Measurements from ENCODE around the gene WFDC13.

The WFDC13 gene

GRCh38 chr20:45722047-45722446, 20.2 kb downstream of the WFDC13 start, which contains the start of gene SPINT4:
SPINT4 (plus strand) TSS chr20:45722347; CDS start chr20:45722368, 21 bp downstream.
- Histone ChIP-seq H3K9me3 (ENCODE audit: control insufficient read depth, insufficient read depth, low read length) (peaks cover 3% of the 10 kb centered on the region; the same call in 1 of the 2 replicates), H3K4me1 (ENCODE audit: control insufficient read depth, insufficient read depth, low read length) (no peaks in the 10 kb centered on the region), H3K36me3 (ENCODE audit: control insufficient read depth, insufficient read depth, low read length) (no peaks in the 10 kb centered on the region), H3K4me3 (ENCODE audit: low read depth, low read length) (no peak within 1 kb of the TSS), H3K27me3 (ENCODE audit: control insufficient read depth, insufficient read depth, low read length) (no peaks in the 10 kb centered on the region), H3K9ac (ENCODE audit: low read depth, low read length) (no peak within 1 kb of the TSS), H3K27ac (ENCODE audit: low read depth, low read length) (no peak within 1 kb of the TSS)

DNA sequence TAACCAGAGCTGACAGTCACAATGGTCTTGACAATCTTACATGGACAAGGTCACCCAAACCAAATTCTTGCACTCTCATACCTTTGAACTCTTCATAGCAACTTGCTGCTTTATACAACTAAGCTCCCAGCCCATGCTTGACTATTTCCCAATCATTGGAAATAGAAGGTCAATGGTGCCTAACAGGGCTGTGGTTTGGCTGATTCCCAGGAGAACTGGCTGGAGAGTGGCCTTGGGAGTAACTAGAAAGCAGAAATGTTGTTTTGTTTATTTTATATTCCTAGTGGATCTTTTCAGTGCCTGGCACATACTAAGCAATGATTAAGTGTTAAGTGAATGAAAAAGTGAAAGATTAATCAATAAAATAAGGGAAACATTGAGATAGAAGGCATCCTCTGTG, 23.3 kb downstream of the WFDC13 start:
- Histone ChIP-seq H3K36me3 (ENCODE audit: control insufficient read depth, insufficient read depth, low read length) (no peaks in the 10 kb centered on the region), H3K9ac (ENCODE audit: low read depth, low read length) (no peak overlapping the region), H3K4me3 (ENCODE audit: low read depth, low read length) (no peak overlapping the region), H3K27me3 (ENCODE audit: control insufficient read depth, insufficient read depth, low read length) (no peaks in the 10 kb centered on the region), H3K27ac (ENCODE audit: low read depth, low read length) (no peak overlapping the region), H3K4me1 (ENCODE audit: control insufficient read depth, insufficient read depth, low read length) (peaks cover 5% of the 10 kb centered on the region; the same call in 1 of the 2 replicates), H3K9me3 (ENCODE audit: control insufficient read depth, insufficient read depth, low read length) (no peaks in the 10 kb centered on the region)

- Histone ChIP-seq H3K9me3 (ENCODE audit: control insufficient read depth, insufficient read depth, low read length) (peaks cover 5% of the 10 kb centered on the region), H3K27me3 (ENCODE audit: control insufficient read depth, insufficient read depth, low read length) (no peaks in the 10 kb centered on the region)
Measured at GRCh38 chr20:45727044-45727443, 25.2 kb downstream of the WFDC13 start.

GRCh38 chr20:45732199-45732598, 30.4 kb downstream of the WFDC13 start:
- H3K36me3 ChIP-seq (ENCODE audit: control insufficient read depth, insufficient read depth, low read length), result no peaks in the 10 kb centered on the region
- no peak overlapping the region for H3K27ac ChIP-seq (ENCODE audit: low read depth, low read length)
- H3K9ac ChIP-seq (ENCODE audit: low read depth, low read length), result no peak overlapping the region
- no peak overlapping the region for H3K4me3 ChIP-seq (ENCODE audit: low read depth, low read length)
- H3K27me3 ChIP-seq (ENCODE audit: control insufficient read depth, insufficient read depth, low read length), result no peaks in the 10 kb centered on the region
- H3K4me1 ChIP-seq (ENCODE audit: control insufficient read depth, insufficient read depth, low read length), result peaks cover 5% of the 10 kb centered on the region; the same call in 1 of the 2 replicates
- H3K9me3 ChIP-seq (ENCODE audit: control insufficient read depth, insufficient read depth, low read length), result peaks cover 13% of the 10 kb centered on the region

More at GRCh38 chr20:45727044-45727443, 25.2 kb downstream of the WFDC13 start:
- H3K27ac ChIP-seq (ENCODE audit: low read depth, low read length), result no peak overlapping the region
- H3K36me3 ChIP-seq (ENCODE audit: control insufficient read depth, insufficient read depth, low read length), result no peaks in the 10 kb centered on the region
- H3K4me3 ChIP-seq (ENCODE audit: low read depth, low read length), result no peak overlapping the region
- peaks cover 5% of the 10 kb centered on the region; the same call in 1 of the 2 replicates for H3K4me1 ChIP-seq (ENCODE audit: control insufficient read depth, insufficient read depth, low read length)
- no peak overlapping the region for H3K9ac ChIP-seq (ENCODE audit: low read depth, low read length)

DNA sequence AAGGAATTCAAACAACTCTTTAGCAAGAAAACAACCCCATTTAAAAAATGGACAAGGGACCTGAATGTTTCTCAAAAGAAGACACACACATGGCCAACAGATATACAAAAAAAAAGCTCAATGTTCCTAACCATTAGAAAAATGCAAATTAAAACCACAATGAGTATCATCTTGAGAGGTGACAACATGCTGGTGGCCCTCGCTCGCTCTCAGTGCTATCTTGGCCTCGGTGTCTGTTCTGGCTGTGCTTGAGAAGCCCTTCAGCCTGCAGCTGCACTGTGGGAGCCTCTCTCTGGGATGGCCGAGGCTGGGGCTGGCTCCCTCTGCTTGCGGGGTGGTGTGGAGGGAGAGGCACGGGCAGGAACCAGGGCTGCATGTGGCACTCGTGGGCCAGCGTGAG, 33.7 kb downstream of the WFDC13 start:
- H3K27ac ChIP-seq (ENCODE audit: low read depth, low read length), result no peak overlapping the region
- H3K4me1 ChIP-seq (ENCODE audit: control insufficient read depth, insufficient read depth, low read length), result no peaks in the 10 kb centered on the region

GRCh38 chr20:45735988-45736387, 34.1 kb downstream of the WFDC13 start:
- peaks cover 13% of the 10 kb centered on the region for H3K9me3 ChIP-seq (ENCODE audit: control insufficient read depth, insufficient read depth, low read length)
- H3K4me1 ChIP-seq (ENCODE audit: control insufficient read depth, insufficient read depth, low read length), result no peaks in the 10 kb centered on the region
- H3K27me3 ChIP-seq (ENCODE audit: control insufficient read depth, insufficient read depth, low read length), result no peaks in the 10 kb centered on the region
- no peaks in the 10 kb centered on the region for H3K36me3 ChIP-seq (ENCODE audit: control insufficient read depth, insufficient read depth, low read length)
- H3K9ac ChIP-seq (ENCODE audit: low read depth, low read length), result no peak overlapping the region
- H3K4me3 ChIP-seq (ENCODE audit: low read depth, low read length), result no peak overlapping the region
- no peak overlapping the region for H3K27ac ChIP-seq (ENCODE audit: low read depth, low read length)

More for the DNA sequence above, 33.7 kb downstream of the WFDC13 start:
- H3K9me3 ChIP-seq (ENCODE audit: control insufficient read depth, insufficient read depth, low read length), result peaks cover 13% of the 10 kb centered on the region
- no peak overlapping the region for H3K9ac ChIP-seq (ENCODE audit: low read depth, low read length)
- no peaks in the 10 kb centered on the region for H3K36me3 ChIP-seq (ENCODE audit: control insufficient read depth, insufficient read depth, low read length)
- no peak overlapping the region for H3K4me3 ChIP-seq (ENCODE audit: low read depth, low read length)
- H3K27me3 ChIP-seq (ENCODE audit: control insufficient read depth, insufficient read depth, low read length), result no peaks in the 10 kb centered on the region

DNA sequence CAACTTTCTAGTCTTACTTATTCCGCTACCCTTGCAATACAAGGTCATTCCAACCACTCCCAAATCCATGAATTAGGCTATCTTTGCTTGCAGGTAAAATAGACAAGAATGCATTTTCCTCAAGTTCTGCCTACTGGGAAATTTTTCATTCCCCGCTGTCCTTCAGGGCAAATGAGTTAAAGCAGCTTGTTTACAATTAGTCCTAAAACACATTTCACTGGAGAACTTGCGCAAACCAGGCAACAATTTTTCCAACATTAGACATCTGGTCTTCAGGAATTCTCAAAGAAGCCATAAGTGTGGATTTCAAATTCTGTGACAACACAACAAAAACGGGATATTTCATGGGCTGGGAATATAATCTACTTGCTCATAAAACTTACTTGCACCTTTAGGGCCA, 40.8 kb downstream of the WFDC13 start:
- no peaks in the 10 kb centered on the region for H3K9me3 ChIP-seq (ENCODE audit: control insufficient read depth, insufficient read depth, low read length)
- no peak overlapping the region for H3K27ac ChIP-seq (ENCODE audit: low read depth, low read length)
- no peaks in the 10 kb centered on the region for H3K4me1 ChIP-seq (ENCODE audit: control insufficient read depth, insufficient read depth, low read length)
- no peaks in the 10 kb centered on the region for H3K36me3 ChIP-seq (ENCODE audit: control insufficient read depth, insufficient read depth, low read length)
- H3K27me3 ChIP-seq (ENCODE audit: control insufficient read depth, insufficient read depth, low read length), result no peaks in the 10 kb centered on the region
- no peak overlapping the region for H3K9ac ChIP-seq (ENCODE audit: low read depth, low read length)
- no peak overlapping the region for H3K4me3 ChIP-seq (ENCODE audit: low read depth, low read length)

- H3K36me3 ChIP-seq (ENCODE audit: control insufficient read depth, insufficient read depth, low read length), result no peaks in the 10 kb centered on the region
- H3K4me3 ChIP-seq (ENCODE audit: low read depth, low read length), result no peak overlapping the region
- no peak overlapping the region for H3K9ac ChIP-seq (ENCODE audit: low read depth, low read length)
- H3K27ac ChIP-seq (ENCODE audit: low read depth, low read length), result no peak overlapping the region
- H3K4me1 ChIP-seq (ENCODE audit: control insufficient read depth, insufficient read depth, low read length), result no peaks in the 10 kb centered on the region
- no peaks in the 10 kb centered on the region for H3K27me3 ChIP-seq (ENCODE audit: control insufficient read depth, insufficient read depth, low read length)
- H3K9me3 ChIP-seq (ENCODE audit: control insufficient read depth, insufficient read depth, low read length), result no peaks in the 10 kb centered on the region
Measured at GRCh38 chr20:45745015-45745414, 43.2 kb downstream of the WFDC13 start.

GRCh38 chr20:45751721-45752120, 49.9 kb downstream of the WFDC13 start:
- Histone ChIP-seq H3K4me1 (ENCODE audit: control insufficient read depth, insufficient read depth, low read length) (no peaks in the 10 kb centered on the region), H3K36me3 (ENCODE audit: control insufficient read depth, insufficient read depth, low read length) (no peaks in the 10 kb centered on the region), H3K4me3 (ENCODE audit: low read depth, low read length) (no peak overlapping the region), H3K27ac (ENCODE audit: low read depth, low read length) (no peak overlapping the region), H3K27me3 (ENCODE audit: control insufficient read depth, insufficient read depth, low read length) (no peaks in the 10 kb centered on the region), H3K9me3 (ENCODE audit: control insufficient read depth, insufficient read depth, low read length) (peaks cover 8% of the 10 kb centered on the region; the same call in 1 of the 2 replicates), H3K9ac (ENCODE audit: low read depth, low read length) (no peak overlapping the region)

DNA sequence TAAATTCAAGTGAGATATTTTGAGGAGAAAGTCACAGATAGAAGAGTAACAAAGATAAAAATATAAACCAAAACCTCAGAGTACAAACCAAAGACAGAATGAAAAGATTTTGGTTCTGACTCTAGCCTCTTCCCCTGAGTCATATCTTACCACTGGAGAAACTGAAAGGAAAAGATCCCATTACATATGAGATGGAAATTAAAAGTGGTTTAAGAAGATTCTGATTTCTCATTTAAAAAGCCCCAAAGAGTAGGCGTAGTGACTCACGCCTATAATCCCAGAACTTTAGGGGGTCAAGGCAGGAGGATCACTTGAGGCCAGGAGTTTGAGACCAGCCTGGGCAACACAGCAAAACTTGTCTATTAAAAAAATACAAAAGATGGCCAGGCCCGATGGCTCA, 50.9 kb downstream of the WFDC13 start:
- H3K27ac ChIP-seq (ENCODE audit: low read depth, low read length), result no peak overlapping the region
- no peak overlapping the region for H3K9ac ChIP-seq (ENCODE audit: low read depth, low read length)
- no peaks in the 10 kb centered on the region for H3K36me3 ChIP-seq (ENCODE audit: control insufficient read depth, insufficient read depth, low read length)
- H3K9me3 ChIP-seq (ENCODE audit: control insufficient read depth, insufficient read depth, low read length), result peaks cover 8% of the 10 kb centered on the region
- no peaks in the 10 kb centered on the region for H3K4me1 ChIP-seq (ENCODE audit: control insufficient read depth, insufficient read depth, low read length)
- H3K27me3 ChIP-seq (ENCODE audit: control insufficient read depth, insufficient read depth, low read length), result no peaks in the 10 kb centered on the region
- H3K4me3 ChIP-seq (ENCODE audit: low read depth, low read length), result no peak overlapping the region

GRCh38 chr20:45758096-45758495, 56.3 kb downstream of the WFDC13 start:
- Histone ChIP-seq H3K36me3 (ENCODE audit: control insufficient read depth, insufficient read depth, low read length) (no peaks in the 10 kb centered on the region), H3K4me1 (ENCODE audit: control insufficient read depth, insufficient read depth, low read length) (no peaks in the 10 kb centered on the region), H3K9me3 (ENCODE audit: control insufficient read depth, insufficient read depth, low read length) (peaks cover 8% of the 10 kb centered on the region), H3K27me3 (ENCODE audit: control insufficient read depth, insufficient read depth, low read length) (no peaks in the 10 kb centered on the region), H3K4me3 (ENCODE audit: low read depth, low read length) (no peak overlapping the region), H3K9ac (ENCODE audit: low read depth, low read length) (no peak overlapping the region), H3K27ac (ENCODE audit: low read depth, low read length) (no peak overlapping the region)
